ENCODE measurements around the gene GUCA2B.

GUCA2B gene

GRCh38 chr1:42168391-42168670, 15.1 kb downstream of the GUCA2B start:
- DNase-seq = no peak

GRCh38 chr1:42168763-42169162, 15.6 kb downstream of the GUCA2B start:
- DNase-seq = peak; percentile 92

- peak; percentile 24 for DNase-seq
Measured at GRCh38 chr1:42170779-42171621, 17.8 kb downstream of the GUCA2B start.

- DNase-seq = no peak
Measured at GRCh38 chr1:42171679-42172266, 18.6 kb downstream of the GUCA2B start.

- no peak for DNase-seq
Measured at GRCh38 chr1:42172381-42173133, 19.3 kb downstream of the GUCA2B start.

GRCh38 chr1:42173155-42173933, 20.1 kb downstream of the GUCA2B start:
- DNase-seq = peak; percentile 79

GRCh38 chr1:42173961-42174735, 20.9 kb downstream of the GUCA2B start:
- DNase-seq = no peak

GRCh38 chr1:42175314-42176054, 22.3 kb downstream of the GUCA2B start:
- DNase-seq = no peak

GRCh38 chr1:42176902-42177519, 23.8 kb downstream of the GUCA2B start:
- DNase-seq = peak; percentile 55

- DNase-seq = peak; percentile 92
Measured at GRCh38 chr1:42177541-42177981, 24.4 kb downstream of the GUCA2B start.

- no peak for DNase-seq
Measured at GRCh38 chr1:42178249-42178648, 25.0 kb downstream of the GUCA2B start.

- DNase-seq = peak; percentile 15
Measured at GRCh38 chr1:42179275-42179674, 26.1 kb downstream of the GUCA2B start.

- DNase-seq = no peak
Measured at GRCh38 chr1:42179900-42180329, 26.7 kb downstream of the GUCA2B start.

- no peak for DNase-seq
Measured at GRCh38 chr1:42181687-42182086, 28.5 kb downstream of the GUCA2B start.

GRCh38 chr1:42183210-42183956, 30.2 kb downstream of the GUCA2B start:
- DNase-seq = no peak

GRCh38 chr1:42183957-42184268, 30.7 kb downstream of the GUCA2B start:
- DNase-seq = no peak

- no peak for DNase-seq
Measured at GRCh38 chr1:42184616-42185015, 31.4 kb downstream of the GUCA2B start.

- no peak for DNase-seq
Measured at GRCh38 chr1:42186152-42186551, 32.9 kb downstream of the GUCA2B start.

GRCh38 chr1:42189931-42190853, 37.0 kb downstream of the GUCA2B start:
- DNase-seq = no peak

All from NCI-H1092 treated with DMSO at 0.1 percent for 48 hours (cell line).